SH-SY5Y (cell line): ENCODE data around the gene MTUS2.

Experiments used
- GATA2 ChIP-seq: IDR thresholded peaks from 2 replicates; pipeline ENCODE4 v1.6.1; 2011; ENCODE audit warnings: mild to moderate bottlenecking, low read depth, low read length
- GATA3 ChIP-seq: IDR thresholded peaks from 2 replicates; pipeline ENCODE4 v1.6.1; 2011; ENCODE audit warnings: low read depth, mild to moderate bottlenecking, low read length, moderate library complexity

DNA sequence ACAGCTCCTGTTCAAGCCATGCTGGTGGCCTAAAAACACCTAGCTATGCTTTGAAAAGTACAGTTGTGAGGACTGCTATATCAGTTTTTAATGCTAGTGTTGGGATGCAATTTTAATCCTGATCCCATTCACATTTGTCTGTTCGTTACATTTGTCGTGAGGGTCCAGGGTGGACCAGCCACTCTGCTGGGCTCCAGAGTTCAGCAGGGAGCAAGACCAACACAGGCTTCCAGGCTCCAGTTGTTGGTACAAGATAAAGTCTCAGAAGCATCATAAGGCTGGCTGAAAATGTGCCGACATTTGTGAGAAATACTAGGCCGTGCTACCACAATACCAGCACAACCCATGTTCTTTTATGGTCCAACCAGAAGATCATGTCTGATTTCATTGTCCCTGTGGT is 564.7 kb downstream of the MTUS2 start:
- no peak for TF ChIP-seq GATA2
- TF ChIP-seq GATA3: no peak
